ENCODE data around the gene FXYD7.

Gene FXYD7

GRCh38 chr19:35174226-35174625, 31.2 kb downstream of the FXYD7 start:
- Histone ChIP-seq H3K27me3 (ENCODE audit: insufficient read depth, poor library complexity, severe bottlenecking) (no peaks in the 10 kb centered on the region), H3K27ac (replicated peaks) (no peak overlapping the region), H3K4me3 (replicated peaks; ENCODE audit: insufficient read depth, low read length) (no peak overlapping the region)
- DNase-seq (ENCODE audit: low read depth in 1 of 2, low spot score in 1 of 2): no peak
- TF ChIP-seq CTCF (IDR thresholded peaks at IDR 0.05; ENCODE audit: insufficient read depth, low read length): no peak

GRCh38 chr19:35176181-35176570, 33.1 kb downstream of the FXYD7 start:
- H3K27ac ChIP-seq (replicated peaks): no peak overlapping the region
- TF ChIP-seq GABPA (IDR thresholded peaks at IDR 0.05; ENCODE audit: low read depth): no peak
- no peak for TF ChIP-seq CTCF (IDR thresholded peaks at IDR 0.05; ENCODE audit: insufficient read depth, low read length)
- TF ChIP-seq, protein P1, sequence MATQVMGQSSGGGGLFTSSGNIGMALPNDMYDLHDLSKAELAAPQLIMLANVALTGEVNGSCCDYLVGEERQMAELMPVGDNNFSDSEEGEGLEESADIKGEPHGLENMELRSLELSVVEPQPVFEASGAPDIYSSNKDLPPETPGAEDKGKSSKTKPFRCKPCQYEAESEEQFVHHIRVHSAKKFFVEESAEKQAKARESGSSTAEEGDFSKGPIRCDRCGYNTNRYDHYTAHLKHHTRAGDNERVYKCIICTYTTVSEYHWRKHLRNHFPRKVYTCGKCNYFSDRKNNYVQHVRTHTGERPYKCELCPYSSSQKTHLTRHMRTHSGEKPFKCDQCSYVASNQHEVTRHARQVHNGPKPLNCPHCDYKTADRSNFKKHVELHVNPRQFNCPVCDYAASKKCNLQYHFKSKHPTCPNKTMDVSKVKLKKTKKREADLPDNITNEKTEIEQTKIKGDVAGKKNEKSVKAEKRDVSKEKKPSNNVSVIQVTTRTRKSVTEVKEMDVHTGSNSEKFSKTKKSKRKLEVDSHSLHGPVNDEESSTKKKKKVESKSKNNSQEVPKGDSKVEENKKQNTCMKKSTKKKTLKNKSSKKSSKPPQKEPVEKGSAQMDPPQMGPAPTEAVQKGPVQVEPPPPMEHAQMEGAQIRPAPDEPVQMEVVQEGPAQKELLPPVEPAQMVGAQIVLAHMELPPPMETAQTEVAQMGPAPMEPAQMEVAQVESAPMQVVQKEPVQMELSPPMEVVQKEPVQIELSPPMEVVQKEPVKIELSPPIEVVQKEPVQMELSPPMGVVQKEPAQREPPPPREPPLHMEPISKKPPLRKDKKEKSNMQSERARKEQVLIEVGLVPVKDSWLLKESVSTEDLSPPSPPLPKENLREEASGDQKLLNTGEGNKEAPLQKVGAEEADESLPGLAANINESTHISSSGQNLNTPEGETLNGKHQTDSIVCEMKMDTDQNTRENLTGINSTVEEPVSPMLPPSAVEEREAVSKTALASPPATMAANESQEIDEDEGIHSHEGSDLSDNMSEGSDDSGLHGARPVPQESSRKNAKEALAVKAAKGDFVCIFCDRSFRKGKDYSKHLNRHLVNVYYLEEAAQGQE (IDR thresholded peaks at IDR 0.05; ENCODE audit: insufficient replicate concordance, low read depth): no peak
- no peak for TF ChIP-seq SPI1 (IDR thresholded peaks at IDR 0.05; ENCODE audit: borderline replicate concordance, low read depth)
- no peak for TF ChIP-seq POLR2AphosphoS5 (IDR thresholded peaks at IDR 0.05; ENCODE audit: low read depth)
- no peak for DNase-seq (ENCODE audit: low read depth in 1 of 2, low spot score in 1 of 2)
- no peaks in the 10 kb centered on the region for H3K27me3 ChIP-seq (ENCODE audit: insufficient read depth, poor library complexity, severe bottlenecking)
- H3K4me3 ChIP-seq (replicated peaks; ENCODE audit: insufficient read depth, low read length): no peak overlapping the region

- Histone ChIP-seq H3K27me3 (ENCODE audit: insufficient read depth, poor library complexity, severe bottlenecking) (no peaks in the 10 kb centered on the region), H3K27ac (replicated peaks) (no peak overlapping the region), H3K4me3 (replicated peaks; ENCODE audit: insufficient read depth, low read length) (no peak overlapping the region)
- TF ChIP-seq POLR2AphosphoS5 (IDR thresholded peaks at IDR 0.05; ENCODE audit: low read depth): no peak
- TF ChIP-seq, protein P1 (IDR thresholded peaks at IDR 0.05; ENCODE audit: insufficient replicate concordance, low read depth): no peak
- TF ChIP-seq CTCF (IDR thresholded peaks at IDR 0.05; ENCODE audit: insufficient read depth, low read length): no peak
- TF ChIP-seq GABPA (IDR thresholded peaks at IDR 0.05; ENCODE audit: low read depth): no peak
- no peak for TF ChIP-seq SPI1 (IDR thresholded peaks at IDR 0.05; ENCODE audit: borderline replicate concordance, low read depth)
- no peak for DNase-seq (ENCODE audit: low read depth in 1 of 2, low spot score in 1 of 2)
Measured at GRCh38 chr19:35177377-35178274, 34.6 kb downstream of the FXYD7 start.
